C4-2B (cell line): Measurements from ENCODE around the gene FGF8.

Experiments
- H3K27ac ChIP-seq: fragments of 450-650 bp; 2 replicates; pipeline ENCODE4 v1.5.1; 2017
- CTCF ChIP-seq: fragments of 450-650 bp; conservative IDR thresholded peaks from 2 replicates; pipeline ENCODE4 v1.5.1; 2017; ENCODE audit warnings: mild to moderate bottlenecking
- ZFX ChIP-seq: fragments of 450-650 bp; IDR thresholded peaks from 2 replicates; pipeline ENCODE4 v1.6.1; 2017

Gene FGF8

DNA sequence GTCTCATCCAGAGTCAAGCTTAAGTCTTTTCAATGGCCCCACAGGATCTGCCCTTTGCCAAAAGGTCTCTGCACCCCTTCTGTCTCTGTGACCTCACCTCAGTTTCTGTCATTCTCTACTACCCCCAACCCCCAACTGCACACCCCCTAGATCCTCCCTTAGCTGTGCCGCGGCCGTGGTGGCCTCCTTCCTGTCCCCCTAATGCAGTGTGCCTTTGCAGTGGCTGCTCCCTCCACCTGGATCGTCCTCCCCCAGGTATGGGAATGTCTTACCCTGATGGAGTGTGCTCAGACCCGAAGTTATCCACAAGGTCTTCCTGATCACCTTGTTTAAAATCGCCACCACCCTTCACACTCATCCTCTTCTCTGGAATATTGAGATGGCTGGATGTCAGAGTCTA is 9.6 kb downstream of the FGF8 start:
- TF ChIP-seq ZFX (no peak), CTCF (no peak)
- no peak overlapping the region for H3K27ac ChIP-seq

DNA sequence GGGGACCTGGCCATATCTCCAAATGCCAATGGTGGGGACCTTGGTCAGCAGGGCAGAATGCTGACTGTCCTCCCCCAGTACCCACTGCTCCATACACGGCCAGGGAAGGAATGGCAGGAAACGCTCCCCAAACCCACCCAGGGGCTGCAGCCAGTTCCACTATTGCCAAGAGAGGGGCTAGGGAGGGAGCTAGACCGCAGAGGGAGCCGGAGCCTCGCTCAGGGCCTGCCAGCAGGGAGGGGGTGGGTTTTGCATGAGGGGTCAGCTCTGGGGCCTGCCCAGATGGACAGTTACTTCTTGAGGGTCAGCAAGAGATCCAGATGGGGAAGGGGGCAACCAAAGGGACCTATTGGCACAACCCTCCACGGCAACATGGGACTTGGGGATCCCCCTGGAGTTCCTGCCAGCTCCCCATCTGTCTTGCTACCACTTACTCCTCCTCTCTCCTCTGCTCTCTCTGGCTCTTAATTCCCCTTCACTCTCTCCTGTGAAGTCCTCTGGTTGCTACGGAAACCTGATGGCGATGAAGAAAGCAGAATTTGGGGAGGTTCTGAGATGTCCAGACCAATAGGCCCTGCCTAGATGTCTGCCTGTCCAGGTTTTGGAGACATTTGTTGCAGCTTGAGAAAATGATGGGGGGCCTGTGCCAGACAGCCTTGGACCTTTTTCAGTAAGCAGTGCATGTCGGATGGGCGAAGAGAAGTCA is 12.6 kb downstream of the FGF8 start:
- TF ChIP-seq ZFX (no peak), CTCF (no peak)
- H3K27ac ChIP-seq: no peak overlapping the region

DNA sequence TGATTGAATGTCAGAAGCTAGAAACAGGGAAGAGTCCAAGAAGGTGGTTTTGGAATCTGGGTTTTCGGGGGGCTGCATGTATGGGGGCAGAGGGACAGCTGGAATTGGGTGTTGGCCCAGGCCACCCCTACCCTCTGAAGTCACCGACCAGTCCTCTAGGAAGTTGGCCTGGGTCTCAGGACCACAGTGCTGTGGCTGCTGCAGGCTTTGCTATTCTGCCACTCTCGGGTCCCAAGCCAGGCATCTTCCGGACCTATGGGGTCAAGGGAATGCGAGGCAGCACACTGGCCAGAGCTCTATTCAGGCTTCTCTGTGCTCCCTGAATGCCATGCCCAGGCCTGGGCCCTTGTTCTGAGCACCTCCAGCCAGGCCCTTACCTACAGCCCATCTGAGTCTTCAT is 13.2 kb downstream of the FGF8 start:
- no peak overlapping the region for H3K27ac ChIP-seq
- no peak for TF ChIP-seq CTCF
- TF ChIP-seq ZFX: no peak

DNA sequence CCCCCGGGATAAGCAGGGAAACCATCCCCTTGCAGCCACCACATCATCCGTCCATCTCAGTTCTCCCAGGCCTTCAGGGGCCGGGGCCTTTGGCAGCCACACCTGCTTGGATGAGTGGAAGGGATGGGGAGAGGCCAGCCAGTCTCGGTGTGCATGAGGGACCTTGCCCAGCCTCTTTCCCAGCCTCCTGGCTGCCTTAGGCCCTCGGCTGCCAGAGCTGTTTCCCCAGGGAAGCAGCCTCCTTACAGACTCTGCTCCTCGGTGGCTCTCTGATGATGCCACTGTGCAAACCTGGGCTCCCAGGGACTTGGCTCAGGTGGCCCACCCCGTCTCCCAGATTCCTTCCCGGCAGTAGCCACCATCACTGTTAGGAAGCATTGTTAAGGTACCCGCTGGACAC is 14.7 kb downstream of the FGF8 start:
- TF ChIP-seq CTCF (no peak), ZFX (no peak)
- H3K27ac ChIP-seq: no peak overlapping the region

- no peak overlapping the region for H3K27ac ChIP-seq
- TF ChIP-seq CTCF (no peak), ZFX (no peak)
Measured at GRCh38 chr10:101760510-101760909, 15.4 kb downstream of the FGF8 start.

DNA sequence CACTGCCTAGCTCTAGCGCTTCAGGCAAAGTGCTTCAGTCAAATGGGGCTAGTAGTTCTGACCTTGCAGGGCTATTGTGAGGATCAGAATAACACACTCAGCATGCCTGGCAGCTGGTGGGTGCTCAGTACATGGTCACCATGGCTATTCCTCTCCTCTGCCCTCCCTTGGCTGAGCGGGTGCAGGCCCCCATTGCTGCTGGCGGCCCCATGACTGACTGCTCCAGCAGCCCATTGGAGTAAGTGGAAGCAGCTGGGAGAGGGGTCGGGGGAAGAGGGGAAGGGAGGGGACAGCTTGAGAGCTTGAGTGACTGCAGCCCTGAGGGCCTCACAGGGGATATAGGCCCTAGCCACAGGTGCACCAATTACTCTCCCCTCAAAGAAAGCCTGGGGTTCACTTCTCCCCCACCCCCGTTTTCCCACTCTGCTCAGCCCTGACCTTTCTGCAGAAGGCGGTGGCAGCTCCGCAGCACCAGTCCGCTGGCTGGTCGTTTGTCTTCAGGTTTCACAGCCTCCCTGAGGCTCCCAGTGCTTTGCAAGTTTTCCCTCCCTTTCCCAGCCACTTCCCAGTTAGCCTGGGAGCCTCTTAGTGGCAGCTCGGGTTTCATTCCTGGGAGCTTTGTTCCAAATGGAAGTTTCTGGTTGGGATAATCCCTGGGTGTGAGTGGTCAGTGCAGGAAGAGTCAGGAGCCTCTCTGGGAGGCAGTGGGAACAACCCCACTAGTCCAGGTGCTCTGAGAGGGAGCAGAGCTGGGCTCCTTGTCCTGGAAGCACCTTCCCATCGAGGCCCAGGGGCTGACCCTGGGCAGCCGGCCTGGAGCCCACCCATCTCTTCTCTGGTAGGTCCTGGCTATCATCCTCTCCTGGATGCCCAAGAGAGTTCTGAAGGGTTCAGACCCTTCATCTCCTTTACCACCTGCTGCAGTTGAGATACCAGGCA is 16.3 kb downstream of the FGF8 start:
- no peak overlapping the region for H3K27ac ChIP-seq
- TF ChIP-seq ZFX (no peak), CTCF (no peak)

GRCh38 chr10:101758858-101759257 is 17.1 kb downstream of the FGF8 start:
- TF ChIP-seq CTCF (no peak), ZFX (no peak)
- H3K27ac ChIP-seq: no peak overlapping the region
